AG08396 (cell line): Measurements from ENCODE around the gene ZNF74.
"Not testable (repeated sequence)": the region's sequence is repeated elsewhere in the genome, so short reads cannot be mapped to it uniquely, and the experiment has no call there.

Experiments
- DNase-seq: peaks from one replicate; pipeline ENCODE4 v3.0.0; 2012; ENCODE audit warnings: low spot score, mixed read lengths

ZNF74 gene

GRCh38 chr22:20393705-20394476 lies at the start of gene ZNF74:
Gene ZNF74, plus strand, starts transcription at chr22:20394151. Its CDS starts 478 bp downstream, at chr22:20394629.
- peak; percentile 94 for DNase-seq

GRCh38 chr22:20346553-20346952 lies 47.4 kb upstream of the ZNF74 start:
- DNase-seq = not testable (repeated sequence)

- not testable (repeated sequence) for DNase-seq
Measured at GRCh38 chr22:20352536-20352935, 41.4 kb upstream of the ZNF74 start.

GRCh38 chr22:20354238-20354975 lies 39.5 kb upstream of the ZNF74 start:
- DNase-seq = no peak

- DNase-seq = not testable (repeated sequence)
Measured at GRCh38 chr22:20355939-20356636, 37.9 kb upstream of the ZNF74 start.

GRCh38 chr22:20356906-20357305 lies 37.0 kb upstream of the ZNF74 start:
- not testable (repeated sequence) for DNase-seq

- DNase-seq = not testable (repeated sequence)
Measured at GRCh38 chr22:20357967-20358366, 36.0 kb upstream of the ZNF74 start.

- not testable (repeated sequence) for DNase-seq
Measured at GRCh38 chr22:20358503-20359239, 35.3 kb upstream of the ZNF74 start.

- DNase-seq = not testable (repeated sequence)
Measured at GRCh38 chr22:20360261-20360660, 33.7 kb upstream of the ZNF74 start.

GRCh38 chr22:20360866-20361751 lies 32.8 kb upstream of the ZNF74 start:
- DNase-seq = not testable (repeated sequence)

GRCh38 chr22:20361752-20362229 lies 32.2 kb upstream of the ZNF74 start:
- DNase-seq = not testable (repeated sequence)

- DNase-seq = not testable (repeated sequence)
Measured at GRCh38 chr22:20362403-20362802, 31.5 kb upstream of the ZNF74 start.

GRCh38 chr22:20364335-20365260 lies 29.4 kb upstream of the ZNF74 start:
- not testable (repeated sequence) for DNase-seq

GRCh38 chr22:20366841-20367240 lies 27.1 kb upstream of the ZNF74 start:
- not testable (repeated sequence) for DNase-seq

GRCh38 chr22:20368875-20369274 lies 25.1 kb upstream of the ZNF74 start:
- DNase-seq = not testable (repeated sequence)

GRCh38 chr22:20371687-20372086 lies 22.3 kb upstream of the ZNF74 start:
- not testable (repeated sequence) for DNase-seq

GRCh38 chr22:20372406-20372854 lies 21.5 kb upstream of the ZNF74 start:
- not testable (repeated sequence) for DNase-seq

- not testable (repeated sequence) for DNase-seq
Measured at GRCh38 chr22:20373195-20373706, 20.7 kb upstream of the ZNF74 start.

GRCh38 chr22:20374130-20374529 lies 19.8 kb upstream of the ZNF74 start:
- not testable (repeated sequence) for DNase-seq
